ENCODE data around the gene IBA57. TPM values are rescaled to one million over a fixed set of nuclear protein-coding genes. Genes with fewer than 3 reads are reported as not detected.

Gene IBA57
- total RNA-seq, 2 donors from 2014 or later, result 6.8 to 7.7 TPM

GRCh38 chr1:228152097-228152917, 13.3 kb upstream of the IBA57 start:
- no peak for DNase-seq
- H3K27me3 ChIP-seq (ENCODE audit: control insufficient read depth, insufficient read depth, low read length, poor library complexity, severe bottlenecking), result no peaks in the 10 kb centered on the region
- Mint-ChIP-seq H3K4me1 (no peaks in the 10 kb centered on the region), H3K36me3 (ENCODE audit: low read depth) (no peaks in the 10 kb centered on the region), H3K27me3 (ENCODE audit: insufficient read depth) (peaks cover 4% of the 10 kb centered on the region), H3K27ac (no peak overlapping the region), H3K9me3 (no peaks in the 10 kb centered on the region), H3K4me3 (no peak overlapping the region)
- TF ChIP-seq, protein P1, sequence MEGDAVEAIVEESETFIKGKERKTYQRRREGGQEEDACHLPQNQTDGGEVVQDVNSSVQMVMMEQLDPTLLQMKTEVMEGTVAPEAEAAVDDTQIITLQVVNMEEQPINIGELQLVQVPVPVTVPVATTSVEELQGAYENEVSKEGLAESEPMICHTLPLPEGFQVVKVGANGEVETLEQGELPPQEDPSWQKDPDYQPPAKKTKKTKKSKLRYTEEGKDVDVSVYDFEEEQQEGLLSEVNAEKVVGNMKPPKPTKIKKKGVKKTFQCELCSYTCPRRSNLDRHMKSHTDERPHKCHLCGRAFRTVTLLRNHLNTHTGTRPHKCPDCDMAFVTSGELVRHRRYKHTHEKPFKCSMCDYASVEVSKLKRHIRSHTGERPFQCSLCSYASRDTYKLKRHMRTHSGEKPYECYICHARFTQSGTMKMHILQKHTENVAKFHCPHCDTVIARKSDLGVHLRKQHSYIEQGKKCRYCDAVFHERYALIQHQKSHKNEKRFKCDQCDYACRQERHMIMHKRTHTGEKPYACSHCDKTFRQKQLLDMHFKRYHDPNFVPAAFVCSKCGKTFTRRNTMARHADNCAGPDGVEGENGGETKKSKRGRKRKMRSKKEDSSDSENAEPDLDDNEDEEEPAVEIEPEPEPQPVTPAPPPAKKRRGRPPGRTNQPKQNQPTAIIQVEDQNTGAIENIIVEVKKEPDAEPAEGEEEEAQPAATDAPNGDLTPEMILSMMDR (conservative IDR thresholded peaks at IDR 0.05), result no peak
- H3K27ac ChIP-seq (ENCODE audit: low read depth, low read length), result no peak overlapping the region
- no peak overlapping the region for H3K9ac ChIP-seq (ENCODE audit: extremely low read depth, low read length, poor library complexity, severe bottlenecking)
- no peaks in the 10 kb centered on the region for H3K36me3 ChIP-seq (ENCODE audit: control insufficient read depth, insufficient read depth, low read length)
- no peaks in the 10 kb centered on the region for H3K9me3 ChIP-seq (ENCODE audit: control insufficient read depth, low read length)
- no peak overlapping the region for H3K4me3 ChIP-seq (ENCODE audit: low read length)
- WGBS, 2 experiments (ENCODE audit: insufficient coverage in 1 of 2, insufficient read length in 1 of 2), result 89 to 95% methylated on average over 7 to 19 of the region's 19 CpGs
- no peaks in the 10 kb centered on the region for H3K4me1 ChIP-seq (ENCODE audit: control insufficient read depth, insufficient read depth, low read length)

DNA sequence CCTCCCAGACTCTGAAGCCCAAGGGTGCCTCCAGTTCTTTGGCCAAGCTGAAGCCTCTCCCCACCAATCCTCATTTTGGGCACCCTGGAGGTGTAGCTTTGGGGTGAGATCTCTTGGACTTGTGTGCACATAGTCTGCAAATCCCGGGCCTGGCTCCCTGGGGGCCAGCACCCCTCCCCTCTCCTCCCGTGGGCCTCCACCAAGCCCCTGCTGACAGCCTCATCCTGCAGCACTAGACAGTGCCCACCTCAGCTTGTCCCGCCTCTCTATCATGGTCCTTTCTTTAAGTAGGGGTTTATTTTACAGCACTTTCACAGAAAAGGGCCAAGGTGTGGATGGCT, 12.7 kb upstream of the IBA57 start:
- H3K9ac ChIP-seq (ENCODE audit: extremely low read depth, low read length, poor library complexity, severe bottlenecking), result no peak overlapping the region
- no peaks in the 10 kb centered on the region for H3K4me1 ChIP-seq (ENCODE audit: control insufficient read depth, insufficient read depth, low read length)
- no peak overlapping the region for H3K27ac ChIP-seq (ENCODE audit: low read depth, low read length)
- DNase-seq, result no peak
- Mint-ChIP-seq H3K4me1 (no peaks in the 10 kb centered on the region), H3K27ac (no peak overlapping the region), H3K27me3 (ENCODE audit: insufficient read depth) (peaks cover 7% of the 10 kb centered on the region), H3K36me3 (ENCODE audit: low read depth) (no peaks in the 10 kb centered on the region), H3K9me3 (no peaks in the 10 kb centered on the region), H3K4me3 (no peak overlapping the region)
- H3K36me3 ChIP-seq (ENCODE audit: control insufficient read depth, insufficient read depth, low read length), result no peaks in the 10 kb centered on the region
- TF ChIP-seq, protein P1 (conservative IDR thresholded peaks at IDR 0.05), result no peak
- H3K4me3 ChIP-seq (ENCODE audit: low read length), result no peak overlapping the region
- WGBS, 2 experiments (ENCODE audit: insufficient coverage in 1 of 2, insufficient read length in 1 of 2), result 80 to 86% methylated on average over 1 to 3 of the region's 3 CpGs
- no peaks in the 10 kb centered on the region for H3K9me3 ChIP-seq (ENCODE audit: control insufficient read depth, low read length)
- H3K27me3 ChIP-seq (ENCODE audit: control insufficient read depth, insufficient read depth, low read length, poor library complexity, severe bottlenecking), result no peaks in the 10 kb centered on the region

- no peak for DNase-seq
- Histone ChIP-seq H3K4me3 (ENCODE audit: low read length) (no peak overlapping the region), H3K36me3 (ENCODE audit: control insufficient read depth, insufficient read depth, low read length) (no peaks in the 10 kb centered on the region), H3K4me1 (ENCODE audit: control insufficient read depth, insufficient read depth, low read length) (no peaks in the 10 kb centered on the region), H3K9me3 (ENCODE audit: control insufficient read depth, low read length) (no peaks in the 10 kb centered on the region), H3K9ac (ENCODE audit: extremely low read depth, low read length, poor library complexity, severe bottlenecking) (no peak overlapping the region), H3K27ac (ENCODE audit: low read depth, low read length) (no peak overlapping the region), H3K27me3 (ENCODE audit: control insufficient read depth, insufficient read depth, low read length, poor library complexity, severe bottlenecking) (no peaks in the 10 kb centered on the region)
- Mint-ChIP-seq H3K4me1 (no peaks in the 10 kb centered on the region), H3K27ac (no peak overlapping the region), H3K4me3 (no peak overlapping the region), H3K9me3 (no peaks in the 10 kb centered on the region), H3K36me3 (ENCODE audit: low read depth) (no peaks in the 10 kb centered on the region), H3K27me3 (ENCODE audit: insufficient read depth) (peaks cover 13% of the 10 kb centered on the region)
- TF ChIP-seq, protein P1 (conservative IDR thresholded peaks at IDR 0.05), result no peak
- WGBS, 2 experiments (ENCODE audit: insufficient coverage in 1 of 2, insufficient read length in 1 of 2), result 85 to 90% methylated on average over 7 to 11 of the region's 11 CpGs
Observed at GRCh38 chr1:228154021-228154669, 11.5 kb upstream of the IBA57 start.
